HG03442 (cell line): ENCODE measurements around the gene NCAN.
"Not testable (repeated sequence)": the region's sequence is repeated elsewhere in the genome, so short reads cannot be mapped to it uniquely, and the experiment has no call there.

Experiments
- ATAC-seq: cut with Tn5 transposase; IDR thresholded peaks from one replicate; pipeline ENCODE4 v1.9.1; 2021; ENCODE audit warnings: mild to moderate bottlenecking, moderate library complexity; ENCODE audit not compliant: unreplicated experiment

The NCAN gene

DNA sequence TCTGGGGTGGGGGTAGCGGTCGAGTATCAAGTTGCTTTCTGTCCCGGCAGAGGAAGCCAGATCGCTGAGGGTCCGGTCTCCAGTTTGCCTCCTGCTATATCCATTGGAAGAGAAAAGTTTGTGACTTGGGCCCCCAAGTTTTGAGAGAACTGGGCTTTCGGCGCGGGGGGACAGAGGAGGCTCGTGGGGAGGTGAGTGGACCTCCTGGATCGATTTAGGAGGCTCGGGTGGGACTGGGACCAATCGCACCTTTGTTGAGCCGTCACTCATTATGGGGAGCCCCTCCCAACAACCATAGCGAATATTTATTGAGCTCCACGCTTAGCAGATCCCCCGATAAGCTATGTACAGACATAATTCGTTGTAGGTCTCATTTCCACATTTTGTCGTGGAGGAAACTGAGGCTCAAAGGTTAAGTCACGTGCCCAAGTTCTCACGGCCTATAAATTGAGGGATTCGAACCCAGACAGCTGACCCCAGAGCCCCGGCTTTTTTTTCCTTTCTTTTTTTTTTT is 18.8 kb upstream of the NCAN start:
- no peak for ATAC-seq

DNA sequence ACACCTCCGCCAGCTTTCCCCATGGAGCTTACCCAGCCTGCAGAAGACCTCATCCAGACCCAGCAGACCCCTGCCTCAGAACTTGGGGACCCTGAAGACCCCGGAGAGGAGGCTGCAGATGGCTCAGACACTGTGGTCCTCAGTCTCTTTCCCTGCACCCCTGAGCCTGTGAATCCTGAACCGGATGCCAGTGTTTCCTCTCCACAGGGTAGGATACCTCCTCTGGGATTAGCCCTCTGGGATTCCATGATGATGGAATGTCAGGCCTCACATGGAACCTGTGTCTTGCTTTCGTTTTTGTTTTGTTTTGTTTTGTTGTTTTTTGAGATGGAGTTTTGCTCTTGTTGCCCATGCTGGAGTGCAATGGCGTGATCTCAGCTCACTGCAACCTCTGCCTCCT is 17.8 kb upstream of the NCAN start:
- no peak for ATAC-seq

GRCh38 chr19:19201697-19202630 is 9.8 kb upstream of the NCAN start:
- ATAC-seq, result no peak

DNA sequence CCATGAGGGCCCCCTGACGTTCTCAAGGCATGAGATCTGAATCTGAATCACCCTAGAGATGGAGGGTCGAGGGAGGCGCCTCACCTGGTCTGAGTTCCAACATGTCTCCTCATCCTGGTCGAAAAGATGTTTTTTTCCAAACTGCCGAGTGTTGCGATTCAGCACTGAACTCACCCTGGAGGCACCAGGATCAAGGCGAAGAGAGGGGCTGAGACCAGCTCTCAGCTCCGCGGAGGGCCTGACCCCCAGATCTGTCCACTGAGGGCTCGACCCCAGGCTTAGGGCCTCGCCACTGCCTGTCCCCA is 9.1 kb upstream of the NCAN start:
- no peak for ATAC-seq

DNA sequence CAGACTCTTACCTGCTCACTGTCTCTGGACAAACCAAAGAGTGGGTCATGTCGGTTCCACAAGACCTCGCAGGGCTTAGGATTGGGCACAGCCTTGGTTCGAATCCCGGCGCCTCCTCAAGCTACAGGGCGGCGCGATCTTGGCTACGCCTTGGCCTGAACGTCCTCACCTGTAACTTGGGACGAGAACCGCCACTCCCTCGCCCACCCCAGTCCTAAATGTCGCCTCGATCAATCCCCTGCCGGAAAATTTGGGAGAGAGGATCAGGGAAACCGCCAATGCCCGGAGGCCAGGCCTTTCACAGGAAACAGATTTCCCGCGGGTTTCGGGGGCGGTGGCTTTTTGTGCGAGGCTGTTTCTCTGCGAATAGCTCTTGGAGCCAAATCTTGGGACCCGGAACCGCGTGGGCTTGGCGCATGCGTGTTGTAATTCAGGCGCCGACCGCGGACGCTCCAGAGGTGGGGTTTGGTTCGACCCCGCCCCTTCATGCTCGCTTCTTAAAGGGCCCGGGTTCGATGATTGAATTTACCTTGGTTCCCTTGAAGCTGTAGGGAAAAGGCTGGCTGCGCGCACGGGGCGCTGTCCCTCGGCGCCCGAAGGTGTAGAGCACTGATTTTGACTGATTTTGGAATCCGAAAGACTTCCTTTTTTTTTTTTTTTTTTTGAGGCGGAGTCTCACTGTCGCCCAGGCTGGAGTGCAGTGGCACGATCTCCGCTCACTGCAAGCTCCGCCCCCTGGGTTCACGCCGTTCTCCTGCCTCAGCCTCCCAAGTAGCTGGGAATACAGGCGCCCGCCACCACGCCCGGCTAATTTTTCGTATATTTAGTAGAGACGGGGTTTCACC is 8.5 kb upstream of the NCAN start, which contains the start of gene NR2C2AP:
Gene NR2C2AP (minus strand): TSS at position 403 of the 845 bp plus-strand sequence. CDS start 354 bp downstream, at position 49.
- ATAC-seq, result peak; percentile 70

- ATAC-seq, result no peak
Measured at GRCh38 chr19:19204181-19204580, 7.6 kb upstream of the NCAN start.

GRCh38 chr19:19205416-19206410 is 6.0 kb upstream of the NCAN start:
- no peak for ATAC-seq

DNA sequence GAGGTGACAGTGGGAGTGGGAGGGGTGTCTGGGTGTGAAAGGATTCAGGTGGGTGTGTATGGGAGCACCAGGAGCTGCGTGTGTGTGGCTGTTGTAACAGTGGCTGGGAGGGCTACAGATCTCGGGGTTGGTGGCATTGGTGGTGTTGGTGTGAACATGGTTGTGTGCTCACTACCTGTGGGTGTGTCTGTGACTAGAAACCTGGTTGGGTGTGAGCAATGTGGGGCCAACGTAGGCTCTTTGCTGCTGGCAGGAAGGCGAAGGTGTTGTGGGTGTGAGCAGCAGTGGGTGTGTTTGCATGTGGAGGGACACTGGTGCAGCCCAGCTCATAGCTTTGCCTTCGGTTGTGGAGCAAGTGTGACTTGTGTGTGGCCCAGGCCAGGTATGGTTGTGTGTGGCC is 4.8 kb upstream of the NCAN start:
- no peak for ATAC-seq

- ATAC-seq, result no peak
Measured at GRCh38 chr19:19207637-19208572, 3.9 kb upstream of the NCAN start.

DNA sequence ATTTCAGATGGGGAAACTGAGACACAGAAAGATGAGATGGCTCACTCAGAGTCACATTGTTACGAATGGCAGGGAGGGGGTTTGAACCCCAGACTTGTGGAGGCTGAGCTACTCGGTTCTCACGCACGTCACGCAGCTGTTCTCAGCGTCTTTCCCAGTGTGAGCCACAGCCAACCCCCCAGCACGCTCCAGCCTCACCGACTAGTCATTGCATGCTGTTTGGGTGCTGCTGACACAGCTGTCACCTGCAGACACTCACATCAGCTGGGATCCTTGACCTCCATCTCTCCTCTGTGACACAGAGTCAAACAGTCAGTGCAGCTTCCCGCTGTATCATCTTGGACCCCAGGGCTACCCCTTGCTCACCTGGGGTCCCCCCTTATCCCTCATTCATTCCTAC is 2.4 kb upstream of the NCAN start:
- ATAC-seq, result no peak

DNA sequence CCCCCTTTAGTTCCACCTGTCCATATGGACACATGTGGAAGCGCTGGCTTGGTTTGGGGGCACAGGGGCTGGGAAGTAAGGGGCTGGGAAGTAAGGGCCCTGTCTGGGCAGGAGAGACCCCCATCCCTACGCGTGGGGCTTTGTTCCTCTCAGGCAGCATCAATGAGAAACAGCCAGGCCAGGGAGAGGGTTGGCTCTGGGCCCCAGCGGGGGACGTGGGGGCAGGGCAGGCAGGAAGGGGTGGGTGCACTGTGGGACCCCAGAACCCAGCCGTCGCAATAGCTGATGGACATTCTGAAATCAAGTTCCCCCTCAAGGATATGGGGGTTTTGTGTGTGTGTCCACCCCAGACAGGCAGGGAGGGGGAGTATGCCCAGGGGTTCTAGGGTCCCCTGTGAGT is 1.2 kb downstream of the NCAN start:
- ATAC-seq, result no peak

DNA sequence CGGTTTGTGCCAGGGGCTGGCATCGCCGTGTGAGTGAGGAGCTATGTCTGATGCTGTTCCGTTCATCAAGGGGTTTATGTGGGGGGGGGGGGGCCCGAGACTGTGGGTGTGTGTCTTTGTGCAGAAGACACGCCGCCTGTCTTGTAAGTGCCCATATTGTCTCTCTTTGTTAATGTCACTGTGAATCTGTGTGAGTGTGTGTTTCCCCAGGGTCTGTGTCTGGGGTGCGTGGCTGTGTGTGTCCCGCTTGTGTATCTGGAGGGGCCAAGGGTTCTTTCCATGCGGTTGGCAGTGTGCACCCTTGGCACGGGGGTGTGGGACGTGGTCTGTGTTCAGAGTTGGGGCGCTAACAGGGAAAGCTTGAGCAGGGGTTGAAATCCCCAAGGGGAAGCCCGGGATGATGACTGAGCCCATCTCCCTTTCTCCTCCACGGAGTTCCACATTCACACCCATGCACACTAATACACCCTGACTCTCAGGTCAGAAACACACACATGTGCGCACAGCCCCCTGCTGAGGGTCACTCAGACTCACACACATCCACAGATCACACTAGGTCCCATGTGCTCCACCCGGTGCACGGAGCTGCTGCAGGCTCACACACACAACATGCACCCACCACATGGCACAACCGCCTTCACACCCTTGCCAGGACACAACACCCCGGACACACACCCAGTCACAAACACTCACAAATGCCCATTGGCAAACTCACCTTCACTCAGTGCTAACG is 1.8 kb downstream of the NCAN start:
- no peak for ATAC-seq

DNA sequence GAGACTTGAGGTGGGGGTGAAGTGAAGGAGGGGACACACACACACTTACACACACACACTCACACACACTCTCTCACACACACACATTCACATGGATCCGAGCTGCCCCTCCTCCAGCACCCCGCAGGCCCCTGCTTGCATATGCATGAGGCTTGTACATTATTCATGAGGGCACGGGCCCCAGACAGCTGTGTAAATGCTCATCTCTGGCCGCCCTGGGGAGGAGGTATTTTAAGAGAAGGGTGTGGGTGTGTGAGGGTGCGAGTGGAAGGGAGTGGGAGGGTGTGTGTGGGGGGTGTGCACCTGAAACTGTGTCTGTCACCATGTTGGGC is 2.4 kb downstream of the NCAN start:
- no peak for ATAC-seq

- no peak for ATAC-seq
Measured at GRCh38 chr19:19214892-19215291, 3.1 kb downstream of the NCAN start.

DNA sequence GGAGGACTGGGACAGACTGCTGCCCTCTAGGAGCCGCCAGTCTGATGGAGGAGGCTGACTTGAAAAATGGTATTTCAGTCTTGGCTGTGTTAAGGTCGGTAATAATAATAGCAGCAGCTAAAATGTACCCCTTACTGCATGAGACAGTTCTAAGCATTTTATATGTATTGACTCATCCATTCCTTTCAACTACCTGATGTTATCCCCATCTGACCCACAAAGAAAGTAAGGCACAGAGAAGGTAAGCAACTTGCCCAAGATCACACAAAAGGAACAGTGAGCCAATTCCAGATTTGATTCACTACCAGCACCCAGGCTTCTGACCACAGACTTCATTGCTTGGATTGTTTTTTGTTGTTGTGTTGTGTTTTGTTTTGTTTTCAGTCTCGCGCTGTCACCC is 4.0 kb downstream of the NCAN start:
- ATAC-seq, result no peak

DNA sequence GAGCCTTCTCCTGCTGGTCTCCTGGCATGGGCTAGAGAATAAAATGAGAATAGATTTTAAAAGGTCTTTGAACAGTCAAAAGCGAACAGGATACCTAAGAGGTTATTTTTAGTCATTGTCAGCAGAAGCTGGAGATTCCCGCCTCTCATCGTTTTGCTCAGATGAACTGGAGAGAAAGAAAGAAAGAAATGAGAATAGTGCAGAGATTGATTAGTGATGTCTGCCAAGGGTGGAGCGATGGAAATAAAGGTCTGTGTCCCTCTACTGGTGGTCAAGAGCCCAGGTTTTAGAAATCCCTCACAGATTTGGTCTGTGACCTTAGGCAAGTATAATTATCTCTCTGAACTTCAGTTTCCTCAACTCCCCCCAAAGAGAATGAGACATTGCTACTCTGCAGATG is 5.3 kb downstream of the NCAN start:
- ATAC-seq, result no peak

DNA sequence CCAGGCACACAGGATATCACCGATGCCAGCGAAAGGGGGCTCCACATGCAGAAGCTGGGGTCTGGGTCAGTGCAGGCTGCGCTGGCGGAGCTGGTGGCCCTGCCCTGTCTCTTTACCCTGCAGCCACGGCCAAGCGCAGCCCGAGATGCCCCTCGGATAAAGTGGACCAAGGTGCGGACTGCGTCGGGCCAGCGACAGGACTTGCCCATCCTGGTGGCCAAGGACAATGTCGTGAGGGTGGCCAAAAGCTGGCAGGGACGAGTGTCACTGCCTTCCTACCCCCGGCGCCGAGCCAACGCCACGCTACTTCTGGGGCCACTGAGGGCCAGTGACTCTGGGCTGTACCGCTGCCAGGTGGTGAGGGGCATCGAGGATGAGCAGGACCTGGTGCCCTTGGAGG is 7.2 kb downstream of the NCAN start:
- no peak for ATAC-seq

DNA sequence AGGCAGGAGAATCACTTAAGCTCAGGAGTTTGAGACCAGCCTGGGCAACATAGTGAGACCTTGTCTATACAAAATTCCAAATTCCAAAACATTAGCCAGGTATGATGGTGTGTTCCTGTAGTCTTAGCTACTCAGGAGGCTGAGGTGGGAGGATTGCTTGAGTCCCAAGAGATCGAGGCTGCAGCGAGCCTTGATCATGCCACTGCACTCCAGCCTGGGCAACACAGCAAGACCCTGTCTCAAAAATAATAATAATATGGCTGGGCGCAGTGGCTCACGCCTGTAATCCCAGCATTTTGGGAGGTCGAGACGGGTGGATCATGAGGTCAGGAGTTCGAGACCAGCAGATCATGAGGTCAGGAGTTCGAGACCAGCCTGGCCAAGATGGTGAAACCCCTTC is 9.2 kb downstream of the NCAN start:
- ATAC-seq, result not testable (repeated sequence)

DNA sequence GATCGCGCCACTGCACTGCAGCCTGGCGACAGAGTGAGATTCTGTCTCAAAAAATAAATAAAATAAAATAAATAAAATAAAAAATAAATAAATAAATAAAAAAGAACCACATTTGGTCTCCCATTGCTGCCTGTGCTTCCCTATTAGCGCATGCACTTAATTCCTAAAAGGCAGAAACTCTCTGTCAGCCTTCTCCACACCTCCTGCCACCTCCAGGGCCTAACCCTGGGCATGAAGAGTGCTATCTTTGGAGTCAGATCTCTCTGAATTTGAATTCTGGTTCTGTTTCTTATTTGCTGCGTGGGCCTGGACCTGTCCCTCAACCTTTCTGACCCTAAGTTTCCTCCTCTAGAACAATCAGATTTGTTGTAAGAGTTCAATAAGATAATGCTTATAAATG is 11.3 kb downstream of the NCAN start:
- ATAC-seq, result no peak
